Vagina (tissue), 2 donors: ENCODE measurements around the gene DST.

Source experiments
- POLR2A ChIP-seq, 2 donors: fragments of 450-650 bp; IDR thresholded peaks; one replicate each; pipeline ENCODE4 v1.6.1; 2017; ENCODE audit warnings: antibody characterized with exemption in 2 of 2, mild to moderate bottlenecking in 2 of 2, moderate library complexity in 2 of 2
- TF ChIP-seq, protein P1 (sequence below), 3 experiments: fragments of 450-650 bp in 2 of 3; fragments of 200-600 bp in 1 of 3; sonication (generic) in 1 of 3; IDR thresholded peaks; one replicate each; pipeline ENCODE4 v1.5.1; 2017 to 2019; ENCODE audit warnings: antibody characterized with exemption in 3 of 3, mild to moderate bottlenecking in 2 of 3, moderate library complexity in 2 of 3

DNA sequence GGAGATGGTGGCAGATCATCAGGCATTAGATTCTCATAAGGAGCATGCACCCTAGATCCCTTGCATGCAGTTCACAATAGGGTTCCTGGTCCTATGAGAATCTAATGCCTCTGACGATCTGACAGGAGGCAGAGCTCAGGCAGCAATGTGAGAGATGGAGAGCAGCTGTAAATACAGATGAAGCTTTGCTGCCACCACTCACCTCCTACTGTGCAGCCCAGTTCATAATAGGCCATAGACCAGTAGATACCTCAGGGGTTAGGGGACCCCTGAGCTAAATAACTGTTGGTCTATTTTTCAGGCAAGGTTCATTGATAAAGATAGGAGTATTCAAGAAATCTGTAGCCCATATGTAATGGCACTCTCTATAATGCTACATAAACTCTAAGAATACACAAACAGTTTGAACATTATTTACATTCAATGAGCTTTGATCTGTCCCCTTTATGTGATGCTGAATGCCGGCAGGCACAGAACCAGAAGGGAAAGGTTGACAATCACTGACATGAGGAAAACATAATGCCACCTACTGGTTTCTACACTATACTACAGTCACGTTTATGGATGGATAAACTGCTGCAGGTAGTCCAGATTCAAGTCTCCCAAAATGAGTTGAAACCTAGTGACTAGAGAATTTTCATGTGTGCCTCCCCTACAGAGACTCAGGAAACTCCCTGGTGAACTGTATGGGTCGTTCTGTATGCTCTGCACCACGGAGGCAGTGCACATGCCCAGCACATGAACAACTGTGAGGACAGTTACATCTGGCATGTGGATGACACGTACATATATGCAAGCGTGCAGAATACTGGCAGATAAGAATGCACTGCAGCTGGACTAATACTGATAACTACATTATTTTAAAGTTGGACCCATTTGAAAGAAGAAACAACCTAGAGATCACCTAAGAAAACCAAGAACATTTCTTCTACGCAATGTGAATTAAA, 72.0 kb downstream of the DST start:
- no peak for TF ChIP-seq POLR2A (IDR thresholded peaks at IDR 0.05)
- TF ChIP-seq, protein P1, sequence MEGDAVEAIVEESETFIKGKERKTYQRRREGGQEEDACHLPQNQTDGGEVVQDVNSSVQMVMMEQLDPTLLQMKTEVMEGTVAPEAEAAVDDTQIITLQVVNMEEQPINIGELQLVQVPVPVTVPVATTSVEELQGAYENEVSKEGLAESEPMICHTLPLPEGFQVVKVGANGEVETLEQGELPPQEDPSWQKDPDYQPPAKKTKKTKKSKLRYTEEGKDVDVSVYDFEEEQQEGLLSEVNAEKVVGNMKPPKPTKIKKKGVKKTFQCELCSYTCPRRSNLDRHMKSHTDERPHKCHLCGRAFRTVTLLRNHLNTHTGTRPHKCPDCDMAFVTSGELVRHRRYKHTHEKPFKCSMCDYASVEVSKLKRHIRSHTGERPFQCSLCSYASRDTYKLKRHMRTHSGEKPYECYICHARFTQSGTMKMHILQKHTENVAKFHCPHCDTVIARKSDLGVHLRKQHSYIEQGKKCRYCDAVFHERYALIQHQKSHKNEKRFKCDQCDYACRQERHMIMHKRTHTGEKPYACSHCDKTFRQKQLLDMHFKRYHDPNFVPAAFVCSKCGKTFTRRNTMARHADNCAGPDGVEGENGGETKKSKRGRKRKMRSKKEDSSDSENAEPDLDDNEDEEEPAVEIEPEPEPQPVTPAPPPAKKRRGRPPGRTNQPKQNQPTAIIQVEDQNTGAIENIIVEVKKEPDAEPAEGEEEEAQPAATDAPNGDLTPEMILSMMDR (IDR thresholded peaks at IDR 0.05), result peak in 1 of 3 experiments; percentile 33
